OCI-M1 (cell line): Measurements from ENCODE around the gene SPINK4.

Experiments used
- DNase-seq: peaks from one replicate; lab custom pipeline; 2025; lab: John Stamatoyannopoulos, UW

Gene SPINK4

GRCh38 chr9:33229359-33230114, 10.4 kb upstream of the SPINK4 start:
- no peak for DNase-seq

GRCh38 chr9:33230756-33231622, 9.0 kb upstream of the SPINK4 start:
- DNase-seq = no peak

- no peak for DNase-seq
Observed at GRCh38 chr9:33231623-33231942, 8.4 kb upstream of the SPINK4 start.

GRCh38 chr9:33232815-33233214, 7.2 kb upstream of the SPINK4 start:
- no peak for DNase-seq

- DNase-seq = no peak
Observed at GRCh38 chr9:33233626-33234342, 6.2 kb upstream of the SPINK4 start.

GRCh38 chr9:33234511-33235467, 5.2 kb upstream of the SPINK4 start:
- DNase-seq = no peak

GRCh38 chr9:33236571-33236970, 3.4 kb upstream of the SPINK4 start:
- DNase-seq = no peak

GRCh38 chr9:33241298-33241697, 1.3 kb downstream of the SPINK4 start:
- no peak for DNase-seq

- no peak for DNase-seq
Observed at GRCh38 chr9:33242609-33243134, 2.7 kb downstream of the SPINK4 start.

- no peak for DNase-seq
Observed at GRCh38 chr9:33244137-33244784, 4.3 kb downstream of the SPINK4 start.

GRCh38 chr9:33245341-33245740, 5.4 kb downstream of the SPINK4 start:
- no peak for DNase-seq

GRCh38 chr9:33246269-33246860, 6.4 kb downstream of the SPINK4 start:
- DNase-seq = no peak

GRCh38 chr9:33248606-33249005, 8.6 kb downstream of the SPINK4 start:
- no peak for DNase-seq

GRCh38 chr9:33249087-33249658, 9.2 kb downstream of the SPINK4 start:
- no peak for DNase-seq

- no peak for DNase-seq
Observed at GRCh38 chr9:33249983-33250382, 10.0 kb downstream of the SPINK4 start.

GRCh38 chr9:33250458-33250995, 10.6 kb downstream of the SPINK4 start:
- no peak for DNase-seq

GRCh38 chr9:33254211-33254610, 14.2 kb downstream of the SPINK4 start:
- no peak for DNase-seq

- no peak for DNase-seq
Observed at GRCh38 chr9:33255014-33255413, 15.0 kb downstream of the SPINK4 start.

GRCh38 chr9:33255471-33255870, 15.5 kb downstream of the SPINK4 start:
- no peak for DNase-seq

GRCh38 chr9:33256236-33256635, 16.3 kb downstream of the SPINK4 start:
- DNase-seq = no peak
